Heart left ventricle (tissue), 13 donors: ENCODE data around the gene UNC13C.

Experiments used
- CTCF ChIP-seq, 12 donors: fragments of 200-600 bp; sonication (generic) in 4 of 12; IDR thresholded peaks; one replicate each; pipeline versions ENCODE4 v1.5.0 to v1.8.0; 2018 to 2022; ENCODE audit warnings: antibody characterized with exemption in 12 of 12, mild to moderate bottlenecking in 5 of 12
- POLR2A ChIP-seq, 2 donors: fragments of 450-650 bp; IDR thresholded peaks; one replicate each; pipeline ENCODE4 v1.6.1; 2017; ENCODE audit warnings: antibody characterized with exemption in 2 of 2, mild to moderate bottlenecking in 2 of 2, moderate library complexity in 2 of 2
- donor health status: ischemic (EF 13 %, LVEDD 7.1; RV severe dilation, severe dysfunction).
- donor health status: DM: no; HTN: yes; CAD: no.
- donor health status: DM: no; HTN: no; CAD: no.
- donor health status: ischemic (EF 25% LVEDD 6.9; RV normal size, moderate dysfunction).
- donor health status: ischemic (EF 25% LVEDD 5.7; RV mildly dilated, moderate dysfunction).
- donor health status: ischemic (EF 35%, LVEDD 5.7; RV mildly dilated, moderate dysfunction).
- donor health status: nonischemic (EF 11% LVEDD 7.7; RV severe dilation, severe dysfunction).
- donor health status: DM: yes; HTN: yes; CAD: no.
- donor health status: PGD.
- donor health status: ischemic (EF 29% LVEDD 5.4; RV normal size, mild dysfunction).
- donor health status: nonischemic (EF 23%, LVEDD 6.1; RV moderate dilation, normal function).

GRCh38 chr15:54298396-54298795, 320.2 kb downstream of the UNC13C start:
- TF ChIP-seq POLR2A (IDR thresholded peaks at IDR 0.05) (no peak), CTCF (IDR thresholded peaks at IDR 0.05) (no peak)
